Stomach (tissue), 9 donors: ENCODE data around the gene NID2. TPM values are rescaled to one million over a fixed set of nuclear protein-coding genes. Genes with fewer than 3 reads are reported as not detected.

Source experiments
- DNase-seq, 2 donors: peaks; one replicate each; pipeline versions ENCODE4 v3.0.0 to v3.0.0-alpha.2; 2013 to 2019
- H3K27ac ChIP-seq, 5 donors: fragments of 200-600 bp in 4 of 5; sonication (generic) in 4 of 5; one replicate each; pipeline ENCODE4 v1.5.1; 2013 to 2019; ENCODE audit warnings: mild to moderate bottlenecking in 1 of 5, moderate library complexity in 1 of 5
- H3K27me3 ChIP-seq, 3 donors: fragments of 200-600 bp; sonication (generic); one replicate each; pipeline ENCODE4 v1.5.1; 2017 to 2019; ENCODE audit warnings: mixed run types in 1 of 3
- H3K36me3 ChIP-seq, 4 donors: fragments of 200-600 bp; sonication (generic); 1 replicate in 3 of 4; 2 replicates in 1 of 4; pipeline ENCODE4 v1.5.1; 2016 to 2019
- H3K4me1 ChIP-seq, 4 donors: fragments of 200-600 bp; sonication (generic); one replicate each; pipeline ENCODE4 v1.5.1; 2016 to 2019
- H3K4me3 ChIP-seq, 4 donors: fragments of 200-600 bp; sonication (generic) in 3 of 4; one replicate each; pipeline ENCODE4 v1.5.1; 2016 to 2019; ENCODE audit warnings: mild to moderate bottlenecking in 1 of 4
- H3K9me3 ChIP-seq, 4 donors: fragments of 200-600 bp; sonication (generic); one replicate each; pipeline ENCODE4 v1.5.1; 2016 to 2019
- CTCF ChIP-seq, 7 experiments: fragments of 450-650 bp in 4 of 7; fragments of 200-600 bp in 3 of 7; sonication (generic) in 3 of 7; IDR thresholded peaks; one replicate each; pipeline ENCODE4 v1.5.1; 2016 to 2019; ENCODE audit warnings: antibody characterized with exemption in 7 of 7, control low read depth in 2 of 7, mild to moderate bottlenecking in 1 of 7
- EP300 ChIP-seq: sonication (generic); formaldehyde crosslinking; IDR thresholded peaks from one replicate; pipeline ENCODE4 v1.6.1; 2017; ENCODE audit warnings: antibody characterized with exemption
- POLR2A ChIP-seq, 4 donors: fragments of 450-650 bp; IDR thresholded peaks; one replicate each; pipeline ENCODE4 v1.6.1; 2016; ENCODE audit warnings: antibody characterized with exemption in 4 of 4, control low read depth in 2 of 4, mild to moderate bottlenecking in 1 of 4, moderate library complexity in 1 of 4
- POLR2AphosphoS5 ChIP-seq, 3 donors: sonication (generic); formaldehyde crosslinking; IDR thresholded peaks; one replicate each; pipeline ENCODE4 v1.6.1; 2016; ENCODE audit warnings: antibody characterized with exemption in 3 of 3
- WGBS, 5 donors: extraction: QIAGEN DNeasy Blood & Tissue Kit in 3 of 5; methylation state at CpG; one replicate each; pipeline versions ENCODE4 v1.1.5 to v1.1.7; 2013 to 2018; 5-methylcytosine and 5-hydroxymethylcytosine counted together
- intact Hi-C: fragments of 100-400 bp; cut with DNase I; formaldehyde crosslinking; loops from one replicate; pipeline ENCODE4 v1.15.1; 2023; ENCODE audit warnings: low total_unique reads
- polyA plus RNA-seq, 3 donors: library from polyadenylated mRNA; stranded (reverse); fragments of 200-250 nt; gene quantifications; one replicate each; pipeline ENCODE4 v1.2.3, GENCODE V29; 2013
- total RNA-seq, 5 donors: library from RNA; depleted of rRNA; stranded (reverse); fragments of >200 nt; gene quantifications; one replicate each; pipeline versions ENCODE4 v1.1.0 to v1.2.3, GENCODE V29; 2014 to 2016
- donor health status: healthy with polysubstance abuse.
- donor health status: Bipolar disorder and iron deficiency.
- donor health status: healthy.

Gene NID2
- total and polyA plus RNA-seq, 8 donors, result 1.7 to 67.0 (median 14.2) TPM

- intact Hi-C loops, result no loop called here
- Histone ChIP-seq H3K27me3 (no peaks in the 10 kb centered on the region), H3K27ac (no peak overlapping the region), H3K9me3 (no peaks in the 10 kb centered on the region), H3K4me3 (no peak overlapping the region), H3K4me1 (peaks cover 0 to 10% (median 4%) of the 10 kb centered on the region in 4 donors), H3K36me3 (no peaks in the 10 kb centered on the region)
- WGBS, 5 donors, result 76 to 88% (median 84%) methylated on average over 4 of the region's 4 CpGs
- TF ChIP-seq POLR2AphosphoS5 (IDR thresholded peaks at IDR 0.05) (no peak), CTCF (IDR thresholded peaks at IDR 0.05) (no peak), POLR2A (IDR thresholded peaks at IDR 0.05) (no peak), EP300 (no peak)
- no peak for DNase-seq
Measured at GRCh38 chr14:51981218-51981854, 87.5 kb downstream of the NID2 start.

- intact Hi-C loops, result no loop called here
- 21 to 24% (median 23%) methylated on average over 17 of the region's 17 CpGs for WGBS, 5 donors
- TF ChIP-seq EP300 (no peak), POLR2AphosphoS5 (IDR thresholded peaks at IDR 0.05) (peak in 1 of 3 donors; percentile 49), CTCF (IDR thresholded peaks at IDR 0.05) (peak in 6 of 7 experiments; percentile 56 to 93 (median 90))
Measured at GRCh38 chr14:51979088-51979709, 89.7 kb downstream of the NID2 start.

GRCh38 chr14:51978681-51979085 lies 90.2 kb downstream of the NID2 start:
- whole genome bisulfite sequencing, 5 donors, result 15 to 45% (median 20%) methylated on average over 2 of the region's 2 CpGs
- H3K4me1 ChIP-seq, result peaks cover 0 to 10% (median 4%) of the 10 kb centered on the region in 4 donors
- no peak for TF ChIP-seq CTCF (IDR thresholded peaks at IDR 0.05)
- no peak for TF ChIP-seq EP300
- no peak for TF ChIP-seq POLR2A (IDR thresholded peaks at IDR 0.05)
- no peak for TF ChIP-seq POLR2AphosphoS5 (IDR thresholded peaks at IDR 0.05)
- H3K4me3 ChIP-seq, result no peak overlapping the region
- intact Hi-C loops, result no loop called here
- no peaks in the 10 kb centered on the region for H3K36me3 ChIP-seq
- H3K27ac ChIP-seq, result no peak overlapping the region
- H3K27me3 ChIP-seq, result no peaks in the 10 kb centered on the region
- DNase-seq, result no peak
- H3K9me3 ChIP-seq, result no peaks in the 10 kb centered on the region

More at GRCh38 chr14:51979088-51979709, 89.7 kb downstream of the NID2 start:
- no peak overlapping the region for H3K4me3 ChIP-seq
- H3K9me3 ChIP-seq, result no peaks in the 10 kb centered on the region
- H3K36me3 ChIP-seq, result no peaks in the 10 kb centered on the region
- H3K4me1 ChIP-seq, result peaks cover 0 to 10% (median 4%) of the 10 kb centered on the region in 4 donors
- DNase-seq, result peak; percentile 88 to 93
- H3K27me3 ChIP-seq, result no peaks in the 10 kb centered on the region
- no peak overlapping the region for H3K27ac ChIP-seq

- DNase-seq, result no peak
- no peak for TF ChIP-seq CTCF (IDR thresholded peaks at IDR 0.05)
- no peak for TF ChIP-seq EP300
- H3K4me1 ChIP-seq, result peaks cover 0 to 10% (median 4%) of the 10 kb centered on the region in 4 donors
- intact Hi-C loops, result no loop called here
- H3K9me3 ChIP-seq, result no peaks in the 10 kb centered on the region
- no peak overlapping the region for H3K27ac ChIP-seq
- no peaks in the 10 kb centered on the region for H3K27me3 ChIP-seq
- 86 to 93% (median 88%) methylated on average over 5 of the region's 5 CpGs for WGBS, 5 donors
- H3K36me3 ChIP-seq, result no peaks in the 10 kb centered on the region
- H3K4me3 ChIP-seq, result no peak overlapping the region
Measured at GRCh38 chr14:51977075-51977474, 91.8 kb downstream of the NID2 start.
